ENCODE data around the gene MDFI.

DNA sequence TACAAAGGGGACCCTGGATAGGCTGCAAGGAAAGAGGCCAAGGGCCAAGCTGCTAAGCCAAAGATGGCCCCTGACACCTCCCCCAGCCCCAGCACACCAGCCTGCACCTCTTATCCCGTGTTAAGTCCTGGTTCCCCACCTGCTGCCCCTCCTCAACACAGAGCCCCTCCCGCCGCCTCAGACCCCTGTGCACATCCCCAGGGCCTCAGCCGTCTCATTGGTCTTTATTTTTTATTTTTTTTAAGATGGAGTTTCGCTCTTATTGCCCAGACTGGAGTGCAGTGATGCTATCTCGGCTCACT is 37.1 kb upstream of the MDFI start:
- TF ChIP-seq, protein P1, sequence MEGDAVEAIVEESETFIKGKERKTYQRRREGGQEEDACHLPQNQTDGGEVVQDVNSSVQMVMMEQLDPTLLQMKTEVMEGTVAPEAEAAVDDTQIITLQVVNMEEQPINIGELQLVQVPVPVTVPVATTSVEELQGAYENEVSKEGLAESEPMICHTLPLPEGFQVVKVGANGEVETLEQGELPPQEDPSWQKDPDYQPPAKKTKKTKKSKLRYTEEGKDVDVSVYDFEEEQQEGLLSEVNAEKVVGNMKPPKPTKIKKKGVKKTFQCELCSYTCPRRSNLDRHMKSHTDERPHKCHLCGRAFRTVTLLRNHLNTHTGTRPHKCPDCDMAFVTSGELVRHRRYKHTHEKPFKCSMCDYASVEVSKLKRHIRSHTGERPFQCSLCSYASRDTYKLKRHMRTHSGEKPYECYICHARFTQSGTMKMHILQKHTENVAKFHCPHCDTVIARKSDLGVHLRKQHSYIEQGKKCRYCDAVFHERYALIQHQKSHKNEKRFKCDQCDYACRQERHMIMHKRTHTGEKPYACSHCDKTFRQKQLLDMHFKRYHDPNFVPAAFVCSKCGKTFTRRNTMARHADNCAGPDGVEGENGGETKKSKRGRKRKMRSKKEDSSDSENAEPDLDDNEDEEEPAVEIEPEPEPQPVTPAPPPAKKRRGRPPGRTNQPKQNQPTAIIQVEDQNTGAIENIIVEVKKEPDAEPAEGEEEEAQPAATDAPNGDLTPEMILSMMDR (IDR thresholded peaks at IDR 0.05), result no peak
- TF ChIP-seq ZFX (IDR thresholded peaks at IDR 0.05; ENCODE audit: borderline replicate concordance), result no peak
